WTC11 (cell line): ENCODE measurements around the gene KCNJ4.

ENCODE experiments used
- CBFB ChIP-seq: sonication (generic); formaldehyde crosslinking; IDR thresholded peaks from 2 replicates; pipeline ENCODE4 v1.8.1; 2022; ENCODE audit warnings: mild to moderate bottlenecking, low read depth, missing genetic modification reagents
- CTCF ChIP-seq: fragments of 200-600 bp; IDR thresholded peaks from 2 replicates; pipeline ENCODE4 v1.8.0; 2022; ENCODE audit warnings: antibody characterized with exemption
- EMX1 ChIP-seq: fragments of 250-450 bp; sonication (Bioruptor Pico); IDR thresholded peaks from 2 replicates; pipeline ENCODE4 v1.8.0; 2021; ENCODE audit warnings: mild to moderate bottlenecking
- ESRRA ChIP-seq: sonication (generic); formaldehyde crosslinking; IDR thresholded peaks from 2 replicates; pipeline ENCODE4 v1.8.1; 2022; ENCODE audit warnings: mild to moderate bottlenecking, missing genetic modification reagents, borderline replicate concordance
- GABPB1 ChIP-seq: sonication (generic); formaldehyde crosslinking; IDR thresholded peaks from 2 replicates; pipeline ENCODE4 v1.8.1; 2023; ENCODE audit warnings: mild to moderate bottlenecking, missing genetic modification reagents
- JAZF1 ChIP-seq: fragments of 250-450 bp; sonication (Bioruptor Pico); IDR thresholded peaks from 2 replicates; pipeline ENCODE4 v1.9.0; 2021; ENCODE audit warnings: moderate library complexity, mild to moderate bottlenecking, inconsistent platforms
- MAX ChIP-seq: sonication (generic); formaldehyde crosslinking; IDR thresholded peaks from 2 replicates; pipeline ENCODE4 v1.8.0; 2022; ENCODE audit warnings: mild to moderate bottlenecking, missing genetic modification reagents
- NR1H2 ChIP-seq: sonication (generic); formaldehyde crosslinking; IDR thresholded peaks from 2 replicates; pipeline ENCODE4 v1.9.0; 2021; ENCODE audit warnings: mild to moderate bottlenecking, moderate library complexity, missing genetic modification reagents
- NR2C2 ChIP-seq: sonication (generic); formaldehyde crosslinking; IDR thresholded peaks from 2 replicates; pipeline ENCODE4 v1.8.0; 2022; ENCODE audit warnings: mild to moderate bottlenecking, missing genetic modification reagents
- RELA ChIP-seq: sonication (generic); formaldehyde crosslinking; IDR thresholded peaks from 2 replicates; pipeline ENCODE4 v1.8.1; 2022; ENCODE audit warnings: missing genetic modification reagents, mild to moderate bottlenecking, borderline replicate concordance
- SMAD3 ChIP-seq: sonication (generic); formaldehyde crosslinking; IDR thresholded peaks from 2 replicates; pipeline ENCODE4 v1.8.0; 2022; ENCODE audit warnings: missing genetic modification reagents, mild to moderate bottlenecking, borderline replicate concordance
- ZNF281 ChIP-seq: sonication (generic); formaldehyde crosslinking; IDR thresholded peaks from 2 replicates; pipeline ENCODE4 v1.8.0; 2023; ENCODE audit warnings: mild to moderate bottlenecking, missing genetic modification reagents

- TF ChIP-seq CTCF: no peak
- no peak for TF ChIP-seq ZNF281 (CRISPR knock-in tag)
- no peak for TF ChIP-seq ESRRA (CRISPR knock-in tag)
- TF ChIP-seq NR2C2 (CRISPR knock-in tag): no peak
- no peak for TF ChIP-seq CBFB (CRISPR knock-in tag)
- no peak for TF ChIP-seq MAX (CRISPR knock-in tag)
- no peak for TF ChIP-seq GABPB1 (CRISPR knock-in tag)
- TF ChIP-seq RELA (CRISPR knock-in tag): no peak
- no peak for TF ChIP-seq SMAD3 (CRISPR knock-in tag)
- TF ChIP-seq EMX1 (CRISPR knock-in tag): no peak
- no peak for TF ChIP-seq JAZF1 (CRISPR knock-in tag)
- TF ChIP-seq NR1H2 (CRISPR knock-in tag): no peak
These were observed 48.4 kb downstream of the KCNJ4 start for GRCh38 chr22:38406617-38407016.
